ENCODE measurements around the gene HS2ST1.
"Not testable (repeated sequence)": the region's sequence is repeated elsewhere in the genome, so short reads cannot be mapped to it uniquely, and the experiment has no call there.

HS2ST1 gene

GRCh38 chr1:86914601-86914997 is at the start of gene HS2ST1:
Gene HS2ST1, plus strand, starts transcription at chr1:86914635.
- DNase-seq, result peak in 1 of 2 experiments; percentile 74

DNA sequence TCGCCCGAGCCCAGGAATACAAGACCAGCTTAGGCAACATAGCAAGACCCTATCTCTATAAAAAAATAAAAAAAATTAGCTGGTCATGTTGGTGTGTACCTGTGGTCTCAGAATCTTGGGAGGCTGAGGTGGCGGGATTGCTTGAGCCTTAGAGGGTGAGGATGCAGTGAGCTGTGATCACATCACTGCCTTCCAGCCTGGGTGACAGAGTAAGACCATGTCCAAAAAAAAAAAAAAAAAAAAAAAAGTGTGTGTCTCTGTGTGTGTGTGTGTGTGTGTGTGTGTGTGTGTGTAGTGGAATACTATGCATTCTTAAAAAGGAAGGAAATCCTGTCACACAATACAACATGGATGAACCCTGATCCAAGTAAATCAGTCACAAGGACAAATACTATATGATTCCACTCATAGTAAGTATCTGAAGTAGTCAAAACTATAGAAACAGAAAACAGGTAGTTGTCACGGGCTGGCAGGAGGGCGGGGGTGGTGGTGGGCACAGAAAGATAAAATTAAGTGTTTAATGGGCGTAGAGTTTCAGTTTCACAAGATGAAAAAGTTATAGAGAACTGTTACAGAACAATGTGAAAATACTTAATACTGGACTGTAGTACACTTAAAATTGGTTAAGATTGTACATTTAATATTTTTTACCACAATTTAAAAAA is 48.3 kb upstream of the HS2ST1 start:
- no peak for DNase-seq

GRCh38 chr1:86866665-86867064 is 47.8 kb upstream of the HS2ST1 start:
- DNase-seq, result no peak

DNA sequence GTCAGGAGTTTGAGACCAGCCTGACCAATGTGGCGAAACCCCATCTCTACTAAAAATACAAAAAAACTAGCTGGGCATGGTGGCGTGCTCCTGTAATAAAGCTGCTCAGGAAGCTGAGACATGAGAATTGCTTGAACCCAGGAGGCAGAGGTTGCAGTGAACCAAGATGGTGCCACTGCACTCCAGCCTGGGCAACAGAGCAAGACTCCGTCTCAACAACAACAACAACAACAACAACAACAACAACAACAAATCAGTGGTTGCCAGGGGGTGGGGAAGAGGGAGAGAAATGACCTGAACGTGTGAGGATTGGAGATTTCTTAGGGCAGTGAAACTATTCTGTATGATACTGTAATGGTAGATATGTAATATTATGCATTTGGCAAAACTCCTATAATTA is 47.2 kb upstream of the HS2ST1 start:
- not testable (repeated sequence) for DNase-seq

DNA sequence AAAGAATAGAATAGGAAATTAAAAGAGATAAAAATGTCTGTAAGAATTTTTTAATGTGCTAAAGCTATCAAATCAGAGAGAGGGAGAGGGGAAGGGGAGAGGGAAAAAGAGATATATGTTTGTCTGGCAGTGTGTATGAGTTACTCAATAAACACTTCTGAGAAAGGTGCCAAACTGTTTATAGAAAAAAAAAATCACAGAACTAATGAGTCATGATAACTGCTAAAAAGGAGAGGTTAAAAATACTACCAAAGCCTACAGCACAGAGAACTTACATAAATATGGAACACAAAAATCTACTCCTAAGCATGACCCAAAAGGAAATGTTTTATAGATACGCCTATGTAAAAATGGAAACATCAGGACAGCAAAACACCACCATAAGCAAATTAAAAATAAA is 46.0 kb upstream of the HS2ST1 start:
- DNase-seq, result no peak

DNA sequence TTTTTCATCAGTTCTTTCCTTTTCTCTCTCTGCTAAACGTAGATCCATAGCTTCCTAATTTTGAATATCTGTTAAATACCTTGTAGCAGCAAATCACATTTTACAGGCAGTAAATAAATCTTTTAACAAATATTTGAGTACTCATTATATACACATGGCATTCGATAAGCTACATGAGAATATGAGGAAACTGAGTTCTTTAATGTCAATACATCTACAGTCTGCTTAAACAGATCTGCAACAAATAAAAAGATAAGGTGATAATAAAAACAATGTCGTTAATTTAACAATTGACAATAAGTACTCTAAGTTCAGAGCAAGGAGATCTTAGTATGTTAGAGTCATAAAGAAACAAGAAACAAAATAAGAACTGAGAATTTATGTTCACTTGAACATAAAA is 43.4 kb upstream of the HS2ST1 start:
- no peak for DNase-seq

DNA sequence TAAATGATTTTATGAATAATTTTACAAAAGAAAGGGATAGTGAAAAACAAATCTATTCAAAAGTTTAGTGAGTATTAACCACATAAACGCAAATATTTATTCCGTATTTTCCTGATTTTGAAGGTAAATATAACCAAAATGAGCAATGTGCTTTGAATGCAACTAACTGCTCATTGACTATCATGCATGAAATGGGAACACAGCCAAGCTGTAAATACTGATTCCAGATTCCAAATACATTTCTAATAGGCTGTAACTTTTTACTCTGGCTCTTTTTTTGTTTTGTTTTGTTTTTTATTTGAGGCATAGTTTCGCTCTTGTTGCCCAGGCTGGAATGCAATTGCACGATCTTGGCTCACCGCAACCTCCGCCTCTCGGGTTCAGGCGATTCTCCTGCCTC is 42.3 kb upstream of the HS2ST1 start:
- no peak for DNase-seq

DNA sequence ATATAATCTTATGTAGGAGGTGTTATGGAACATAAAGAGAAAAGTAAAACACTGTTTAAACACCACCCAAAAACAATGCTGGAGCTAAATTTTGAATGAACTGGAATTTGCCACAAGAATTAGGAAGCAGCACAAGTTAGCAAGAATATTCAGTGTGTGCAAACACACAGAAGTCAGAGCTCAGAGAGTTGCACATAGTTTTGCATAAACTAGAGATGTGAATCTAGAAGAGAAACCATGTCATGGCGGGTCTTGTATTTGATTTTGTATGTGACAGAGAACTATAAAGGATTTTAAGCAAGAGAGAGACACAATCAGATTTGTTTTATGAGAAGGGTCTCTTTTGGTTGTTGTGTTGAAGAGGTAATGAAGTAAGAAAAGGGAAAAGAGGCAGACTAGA is 38.7 kb upstream of the HS2ST1 start:
- no peak for DNase-seq

DNA sequence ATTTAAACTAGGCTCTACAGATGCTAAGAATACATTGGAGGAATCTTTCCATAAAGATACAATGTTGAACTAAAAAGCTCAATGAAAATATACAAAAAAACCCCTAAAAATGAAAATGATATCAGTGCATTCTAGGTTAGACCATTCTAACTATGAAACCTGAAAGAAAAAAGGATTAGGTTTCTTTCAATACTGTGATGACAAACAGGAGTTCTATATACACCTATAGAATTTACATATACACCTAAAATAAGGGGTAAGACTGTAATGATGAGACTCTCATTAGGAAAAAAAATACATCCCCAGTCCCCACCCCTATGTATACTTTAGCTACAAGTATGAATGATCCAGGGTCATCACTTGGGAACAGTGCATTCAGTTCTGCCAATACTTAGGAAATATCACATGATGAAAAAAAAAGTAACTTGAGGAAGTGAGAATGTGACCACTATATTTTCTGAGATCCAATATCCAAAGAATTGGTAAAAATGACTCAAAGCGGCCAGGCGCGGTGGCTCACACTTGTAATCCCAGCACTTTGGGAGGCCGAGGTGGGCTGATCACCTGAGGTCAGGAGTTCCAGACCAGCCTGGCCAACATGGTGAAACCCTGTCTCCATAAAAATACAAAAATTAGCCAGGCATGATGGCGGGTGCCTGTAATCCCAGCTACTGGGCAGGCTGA is 26.8 kb upstream of the HS2ST1 start:
- no peak for DNase-seq

DNA sequence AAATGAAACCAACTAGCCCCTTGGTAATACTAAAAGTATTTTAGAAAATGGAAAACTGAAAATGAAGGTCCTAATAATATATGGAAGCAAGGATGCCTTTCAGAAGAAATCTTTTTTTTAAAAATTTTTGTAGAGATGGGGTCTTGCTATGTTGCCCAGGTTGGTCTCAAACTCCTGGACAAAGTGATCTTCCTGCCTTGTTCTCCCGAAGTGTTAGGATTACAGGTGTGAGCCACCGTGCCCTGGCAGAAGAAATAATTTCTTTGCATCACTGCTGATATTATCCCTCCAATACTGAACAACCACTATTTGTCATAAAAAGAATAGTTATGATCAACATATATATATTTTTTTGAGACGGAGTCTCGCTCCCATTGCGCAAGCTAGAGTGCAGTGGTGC is 26.1 kb upstream of the HS2ST1 start:
- no peak for DNase-seq

DNA sequence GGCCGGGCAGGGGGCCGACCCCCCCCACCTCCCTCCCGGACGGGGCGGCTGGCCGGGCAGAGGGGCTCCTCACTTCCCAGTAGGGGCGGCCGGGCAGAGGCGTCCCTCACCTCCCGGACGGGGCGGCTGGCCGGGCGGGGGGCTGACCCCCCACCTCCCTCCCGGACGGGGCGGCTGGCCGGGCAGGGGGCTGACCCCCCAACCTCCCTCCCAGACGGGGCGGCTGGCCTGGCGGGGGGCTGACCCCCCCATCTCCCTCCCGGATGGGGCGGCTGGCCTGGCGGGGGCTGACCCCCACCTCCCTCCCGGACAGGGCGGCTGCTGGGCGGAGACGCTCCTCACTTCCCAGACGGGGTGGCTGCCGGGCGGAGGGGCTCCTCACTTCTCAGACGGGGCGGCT is 15.0 kb upstream of the HS2ST1 start:
- not testable (repeated sequence) for DNase-seq

DNA sequence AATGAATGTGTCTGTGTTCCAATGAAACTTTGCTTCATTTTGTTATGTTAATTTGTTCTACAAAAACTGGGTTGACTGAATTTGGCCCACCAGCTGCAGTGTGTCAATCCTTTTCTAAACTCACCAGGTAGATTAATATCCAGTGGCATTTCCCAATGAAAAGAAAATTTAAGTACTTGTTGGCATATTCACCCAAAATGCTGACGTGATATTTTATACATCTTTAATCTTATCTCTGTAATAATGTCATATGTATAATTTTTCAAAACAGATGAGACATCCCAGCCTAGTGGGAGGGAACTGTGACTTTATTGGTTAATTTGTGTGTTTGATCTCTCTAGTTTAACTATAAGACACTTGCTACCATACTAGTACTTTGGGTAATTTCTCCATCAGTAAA is 8.6 kb upstream of the HS2ST1 start:
- DNase-seq, result no peak

GRCh38 chr1:86906419-86906818 is 8.0 kb upstream of the HS2ST1 start:
- no peak for DNase-seq

DNA sequence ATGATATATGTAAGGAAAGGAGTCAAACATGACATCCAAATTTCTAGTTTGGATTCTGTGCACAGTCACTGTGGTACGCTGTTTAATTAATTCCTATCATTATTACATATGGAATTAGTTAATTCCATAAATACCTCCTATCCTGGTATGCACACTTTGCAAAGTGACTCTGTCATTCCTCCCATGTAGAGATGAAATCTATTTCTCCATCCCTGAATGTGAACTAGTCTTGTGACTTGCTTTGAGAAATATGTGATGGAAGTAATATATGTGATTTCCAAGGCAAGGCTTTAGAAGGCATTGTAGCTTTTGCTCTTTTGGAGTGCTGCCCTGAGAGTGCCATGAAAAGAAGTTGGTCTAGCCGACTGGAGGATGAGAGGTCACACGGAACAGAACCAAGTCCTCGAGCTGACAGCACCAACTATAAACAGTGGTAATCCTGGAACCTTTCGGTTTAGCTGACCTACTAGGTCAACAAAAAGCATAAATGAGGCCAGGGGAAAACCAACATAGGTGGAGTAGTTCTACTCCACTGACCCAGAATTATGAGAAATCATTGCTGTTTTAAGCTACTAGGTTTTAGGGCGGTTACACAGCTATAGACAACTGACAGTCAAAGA is 2.0 kb upstream of the HS2ST1 start:
- DNase-seq, result no peak

DNA sequence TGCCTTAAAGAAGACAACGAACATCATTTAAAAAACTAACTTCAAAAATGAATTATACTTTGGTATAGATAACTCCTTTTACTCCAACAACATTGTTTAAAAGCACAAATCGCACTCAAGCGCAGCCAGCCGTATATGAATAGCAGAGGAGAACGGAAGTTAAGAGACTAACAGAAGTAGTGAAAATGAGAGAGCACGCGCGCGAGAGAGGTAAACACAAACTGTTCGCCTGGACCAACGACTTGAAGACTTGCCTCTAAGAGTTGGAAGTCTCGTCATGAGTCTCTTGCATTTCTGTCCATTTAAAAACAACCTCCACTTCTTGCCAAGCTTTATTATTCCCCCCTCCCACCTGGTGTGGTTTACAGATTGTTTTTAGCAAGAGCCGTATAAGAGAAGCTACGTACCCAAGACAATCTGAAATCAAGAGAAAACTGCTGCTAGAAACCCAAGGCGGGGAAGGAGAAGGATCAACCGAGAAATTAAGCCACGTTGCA is 988 bp upstream of the HS2ST1 start:
- DNase-seq, result peak in 1 of 2 experiments; percentile 53

GRCh38 chr1:86913896-86914600 is 387 bp upstream of the HS2ST1 start, which contains the start of gene SELENOF:
Gene SELENOF, minus strand, starts transcription at chr1:86914126. Its CDS starts 15 bp downstream, at chr1:86914111.
- DNase-seq, result peak; percentile 98 to 100

DNA sequence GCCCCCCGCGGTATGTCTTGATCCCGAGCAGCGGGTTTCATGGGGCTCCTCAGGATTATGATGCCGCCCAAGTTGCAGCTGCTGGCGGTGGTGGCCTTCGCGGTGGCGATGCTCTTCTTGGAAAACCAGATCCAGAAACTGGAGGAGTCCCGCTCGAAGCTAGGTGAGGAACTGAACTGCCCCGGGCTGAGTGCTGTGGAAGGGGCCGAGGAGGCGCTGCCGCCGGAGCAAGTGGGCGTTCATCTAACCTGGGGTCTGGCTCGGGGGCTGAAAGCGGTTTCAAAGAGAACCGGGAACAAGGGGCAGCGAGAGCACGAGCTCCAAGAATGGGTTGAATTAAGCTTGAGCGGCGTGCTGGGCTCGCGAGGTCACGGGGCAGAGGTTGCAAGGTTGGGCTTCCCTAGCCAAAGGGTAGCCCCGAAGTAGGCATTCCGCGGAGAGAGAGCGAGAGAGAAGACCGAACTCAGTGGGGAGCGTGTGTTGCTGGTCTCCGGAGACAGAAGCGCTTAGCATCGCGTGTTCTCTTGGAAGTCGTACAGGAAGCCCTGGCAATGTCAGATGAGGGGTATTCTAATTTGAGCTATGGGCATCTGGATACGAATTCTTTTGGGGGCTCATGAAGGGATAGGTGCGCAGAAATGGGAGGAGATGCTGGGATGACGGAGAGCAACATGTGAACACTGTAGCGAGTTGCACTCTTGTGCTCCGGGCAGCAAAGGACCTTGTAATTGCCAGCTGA is 732 bp downstream of the HS2ST1 start:
- DNase-seq, result peak; percentile 14 to 77

GRCh38 chr1:86915737-86916235 is 1.4 kb downstream of the HS2ST1 start:
- no peak for DNase-seq

- no peak for DNase-seq
Observed at GRCh38 chr1:86916752-86917151, 2.3 kb downstream of the HS2ST1 start.

DNA sequence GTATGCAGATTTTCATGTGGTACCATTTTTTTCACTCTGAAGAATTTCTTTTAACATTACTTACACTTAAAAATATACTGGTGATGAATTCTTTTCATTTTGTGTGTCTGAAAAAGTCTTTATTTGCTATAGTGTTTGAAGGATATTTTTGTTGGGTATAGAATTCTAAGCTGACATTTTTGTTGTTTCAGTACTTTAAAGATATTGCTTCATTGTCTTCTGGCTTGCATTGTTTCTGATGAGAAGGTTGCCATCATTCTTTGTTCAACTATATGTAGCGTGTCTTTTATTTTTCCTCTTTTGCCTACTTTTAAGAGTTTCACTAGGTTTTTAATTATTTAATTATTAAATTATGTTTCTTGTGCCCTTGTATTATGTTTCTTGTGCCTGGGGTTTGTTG is 8.0 kb downstream of the HS2ST1 start:
- DNase-seq, result no peak

DNA sequence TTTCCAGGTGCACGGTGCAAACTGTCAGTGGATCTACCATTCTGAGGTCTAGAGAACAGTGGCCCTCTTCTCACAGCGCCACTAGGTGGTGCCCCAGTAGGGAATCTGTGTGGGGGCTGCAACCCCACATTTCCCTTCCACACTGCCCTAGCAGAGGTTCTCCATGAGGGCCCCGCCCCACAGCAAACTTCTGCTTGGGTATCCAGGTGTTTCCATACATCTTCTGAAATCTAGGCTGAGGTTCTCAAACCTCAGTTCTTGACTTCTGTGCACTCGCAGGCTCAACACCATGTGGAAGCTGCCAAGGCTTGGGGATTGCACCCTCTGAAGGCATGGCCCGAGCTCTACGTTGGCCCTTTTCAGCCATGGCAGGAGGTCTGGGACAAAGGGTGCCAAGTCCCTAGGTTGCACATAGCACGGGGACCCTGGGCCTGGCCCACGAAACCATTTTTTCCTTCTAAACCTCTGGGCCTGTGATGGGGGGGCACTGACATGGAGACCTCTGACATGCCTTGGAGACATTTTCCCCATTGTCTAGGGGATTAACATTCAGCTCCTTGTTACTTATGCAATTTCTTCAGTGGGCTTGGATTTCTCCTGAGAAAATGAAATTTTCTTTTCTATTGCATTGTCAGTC is 10.0 kb downstream of the HS2ST1 start:
- no peak for DNase-seq

DNA sequence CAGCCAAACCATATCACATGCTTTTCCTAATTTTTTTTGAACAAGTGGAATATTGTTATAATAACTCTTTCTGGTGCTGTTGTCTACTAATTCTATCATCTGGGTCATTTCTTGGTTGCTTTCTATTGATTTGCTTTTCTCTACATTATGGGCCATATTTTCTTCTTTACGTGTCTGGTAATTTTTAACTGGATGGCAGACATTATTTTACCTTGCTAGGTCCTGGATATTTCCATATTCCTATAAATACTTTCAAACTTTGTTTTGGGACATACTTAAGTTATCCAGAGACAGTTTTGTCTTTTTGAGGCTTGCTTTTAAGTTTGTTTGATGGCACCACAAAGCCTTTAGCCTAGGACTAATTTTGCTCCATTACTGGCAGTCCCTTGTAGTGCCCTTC is 11.3 kb downstream of the HS2ST1 start:
- no peak for DNase-seq

All from NCI-H524 (cell line).